GM12878 (cell line): ENCODE results near the gene FPGS. TPM values are rescaled to one million over a fixed set of nuclear protein-coding genes. Genes with fewer than 3 reads are reported as not detected.

Source experiments
- ATAC-seq: fragments of 200-7000 bp; cut with Tn5 transposase; 3 replicates; pipeline ENCODE4 v1.9.1; 2020; ENCODE audit warnings: mild to moderate bottlenecking, moderate library complexity
- BruUV-seq: library from RNA; stranded (reverse); fragments of 400-500 nt; replicated peaks from 2 replicates; lab custom pipeline; 2021; lab: Mats Ljungman, UMichigan
- CTCF ChIA-PET: fragments of 300-600 bp; sonication (Branson Sonifier 250); formaldehyde crosslinking; extraction: SDS; loops from one replicate; lab custom pipeline; 2021; ENCODE audit warnings: inconsistent platforms; lab: Yijun Ruan, JAX
- POLR2A ChIA-PET: fragments of 350-600 bp; formaldehyde crosslinking; extraction: SDS; loops from one replicate; lab custom pipeline; 2021; ENCODE audit warnings: inconsistent platforms; lab: Charles Lee
- RAD21 ChIA-PET: fragments of 300-600 bp; sonication (Branson Sonifier 250); formaldehyde crosslinking; loops from one replicate; lab custom pipeline; 2023; ENCODE audit warnings: antibody characterized with exemption; ENCODE audit not compliant: unreplicated experiment; lab: Charles Lee
- SMC1A ChIA-PET: fragments of 300-600 bp; sonication (Branson Sonifier 250); formaldehyde crosslinking; loops from one replicate; lab custom pipeline; 2023; ENCODE audit not compliant: unreplicated experiment, uncharacterized antibody; lab: Charles Lee
- DNase-seq: peaks from one replicate; pipeline ENCODE4 v3.0.0-alpha.2; 2011; ENCODE audit warnings: low read depth, low spot score
- FAIRE-seq: peaks from 3 replicates; lab custom pipeline; 2011; peaks lifted over from hg19 to GRCh38; lab: Jason Lieb, UNC
- H2AFZ ChIP-seq: 2 replicates; pipeline ENCODE4 v1.6.0; 2011; ENCODE audit warnings: low read depth, low read length, control low read depth; ENCODE audit not compliant: control insufficient read depth
- H3K27ac ChIP-seq: 2 replicates; pipeline ENCODE4 v1.5.1; 2011; ENCODE audit warnings: control low read depth; ENCODE audit not compliant: control insufficient read depth, insufficient read depth
- H3K27me3 ChIP-seq, 2 experiments: replicated peaks in 1 of 2; 2 replicates each; pipeline versions ENCODE4 v1.6.0 to v1.6.1; 2011; ENCODE audit warnings: low read length in 1 of 2; ENCODE audit not compliant: control insufficient read depth in 2 of 2, insufficient read depth in 2 of 2
- H3K36me3 ChIP-seq, 2 experiments: 2 replicates each; pipeline ENCODE4 v1.5.1; 2011; ENCODE audit warnings: low read length in 1 of 2; ENCODE audit not compliant: control insufficient read depth in 2 of 2, insufficient read depth in 2 of 2
- H3K4me1 ChIP-seq: 2 replicates; pipeline ENCODE4 v1.6.1; 2011; ENCODE audit warnings: mild to moderate bottlenecking, low read length, moderate library complexity, mixed read lengths; ENCODE audit not compliant: control insufficient read depth, insufficient read depth
- H3K4me2 ChIP-seq: 2 replicates; pipeline ENCODE4 v1.6.0; 2011; ENCODE audit warnings: control low read depth; ENCODE audit not compliant: control insufficient read depth, insufficient read depth
- H3K4me3 ChIP-seq: fragments of 200-600 bp; sonication (generic); 2 replicates; pipeline ENCODE4 v1.5.1; 2016
- H3K79me2 ChIP-seq: 2 replicates; pipeline ENCODE4 v1.6.0; 2011; ENCODE audit warnings: low read length; ENCODE audit not compliant: control insufficient read depth, insufficient read depth
- H3K9ac ChIP-seq: 2 replicates; pipeline ENCODE4 v1.8.0; 2011; ENCODE audit warnings: low read length, control low read depth, mixed read lengths; ENCODE audit not compliant: control insufficient read depth, insufficient read depth
- H3K9me3 ChIP-seq: replicated peaks from 3 replicates; pipeline ENCODE4 v1.5.1; 2011; ENCODE audit warnings: mild to moderate bottlenecking, low read length; ENCODE audit not compliant: control insufficient read depth, insufficient read depth
- H4K20me1 ChIP-seq: 2 replicates; pipeline ENCODE4 v1.6.0; 2011; ENCODE audit not compliant: control insufficient read depth, insufficient read depth
- ASH2L ChIP-seq: fragments of 300-600, 200-600 bp; sonication (generic); IDR thresholded peaks from 2 replicates; pipeline ENCODE4 v1.6.1; 2017; ENCODE audit warnings: low read depth, mild to moderate bottlenecking, borderline replicate concordance
- CBX5 ChIP-seq: sonication (generic); IDR thresholded peaks from 2 replicates; pipeline ENCODE4 v1.6.1; 2016; ENCODE audit warnings: low read depth, moderate library complexity, mild to moderate bottlenecking, inconsistent platforms
- CREB1 ChIP-seq: IDR thresholded peaks from 2 replicates; pipeline ENCODE4 v1.6.1; 2012; ENCODE audit warnings: low read depth, mild to moderate bottlenecking, inconsistent platforms
- CUX1 ChIP-seq: IDR thresholded peaks from 2 replicates; pipeline ENCODE4 v1.6.1; 2012; ENCODE audit warnings: improper control_type of control experiment, low read depth, low read length; ENCODE audit not compliant: insufficient replicate concordance
- E2F8 ChIP-seq: fragments of 450-650 bp; IDR thresholded peaks from 2 replicates; pipeline ENCODE4 v1.6.1; 2018; ENCODE audit warnings: mild to moderate bottlenecking, low read depth, moderate library complexity; ENCODE audit not compliant: partially characterized antibody
- FOXM1 ChIP-seq: IDR thresholded peaks from 2 replicates; pipeline ENCODE4 v1.6.1; 2012; ENCODE audit warnings: low read depth, mild to moderate bottlenecking, inconsistent platforms, low read length, moderate library complexity
- HSF1 ChIP-seq: fragments of 150-350 bp; IDR thresholded peaks from 2 replicates; pipeline ENCODE4 v1.6.1; 2014; ENCODE audit warnings: mild to moderate bottlenecking, low read depth, low read length
- LARP7 ChIP-seq: fragments of 450-650 bp; IDR thresholded peaks from 2 replicates; pipeline ENCODE4 v1.6.1; 2017; ENCODE audit warnings: mild to moderate bottlenecking
- MEF2A ChIP-seq: IDR thresholded peaks from 2 replicates; pipeline ENCODE4 v1.6.1; 2011; ENCODE audit warnings: low read depth, mild to moderate bottlenecking, low read length, moderate library complexity; ENCODE audit not compliant: insufficient read depth
- MEF2B ChIP-seq: fragments of 450-650 bp; IDR thresholded peaks from 2 replicates; pipeline ENCODE4 v1.6.1; 2018; ENCODE audit warnings: mild to moderate bottlenecking, moderate library complexity; ENCODE audit not compliant: partially characterized antibody, poor library complexity, severe bottlenecking
- MTA3 ChIP-seq: IDR thresholded peaks from 2 replicates; pipeline ENCODE4 v1.6.1; 2012; ENCODE audit warnings: low read length, inconsistent platforms, borderline replicate concordance
- MYB ChIP-seq: fragments of 150-350 bp; IDR thresholded peaks from 2 replicates; pipeline ENCODE4 v1.6.1; 2014; ENCODE audit warnings: mild to moderate bottlenecking, low read depth, low read length, borderline replicate concordance
- ZNF274 ChIP-seq: IDR thresholded peaks from one replicate; pipeline ENCODE4 v1.8.0; 2011; ENCODE audit not compliant: insufficient read length, insufficient read depth
- ZNF622 ChIP-seq: fragments of 450-650 bp; IDR thresholded peaks from 2 replicates; pipeline ENCODE4 v1.6.1; 2017; ENCODE audit warnings: mild to moderate bottlenecking, inconsistent platforms
- ZZZ3 ChIP-seq: IDR thresholded peaks from 2 replicates; pipeline ENCODE4 v1.6.1; 2011; ENCODE audit warnings: low read depth; ENCODE audit not compliant: control insufficient read depth, insufficient read length
- WGBS: methylation state at CpG from one replicate; pipeline ENCODE4 v1.1.6; 2016; ENCODE audit warnings: low lambda C conversion rate; ENCODE audit not compliant: insufficient replicate concordance, insufficient coverage; ENCODE audit errors: missing lambda C conversion rate; 5-methylcytosine and 5-hydroxymethylcytosine counted together
- in situ Hi-C: fragments of 300-500 bp; cut with MboI; formaldehyde crosslinking; loops from 9 replicates; pipeline ENCODE4 v1.14.3; 2018; ENCODE audit warnings: mixed read lengths
- intact Hi-C: fragments of 100-400 bp; cut with micrococcal nuclease; formaldehyde crosslinking; loops from one replicate; pipeline ENCODE4 v1.14.2; 2022; ENCODE audit not compliant: unreplicated experiment
- polyA plus RNA-seq, 11 experiments: library from polyadenylated mRNA; depleted of rRNA in 4 of 11; unstranded in 6 of 11; stranded (reverse) in 5 of 11; fragments of >200 nt; fragmentation: Nextera tagmentation in 4 of 11; fragmentation: Illumina TruSeq in 1 of 11; extraction: Ambion mirVana in 4 of 11; extraction: Trizol in 1 of 11; gene quantifications; 1 replicate in 1 of 11; 2 replicates in 10 of 11; pipeline versions ENCODE4 v1.2.1 to v1.2.3, GENCODE V29; 2011 to 2016; ENCODE audit warnings: inconsistent platforms in 2 of 11, missing spikeins in 2 of 11, low read depth in 1 of 11
- total RNA-seq, 4 experiments: library from RNA; depleted of rRNA in 3 of 4; stranded (reverse); fragments of >200 nt in 3 of 4; fragmentation: Illumina TruSeq in 1 of 4; extraction: Trizol in 1 of 4; gene quantifications; 2 replicates each; pipeline versions ENCODE4 v1.2.1 to v1.2.3, GENCODE V29; 2013 to 2021

The FPGS gene
- total and polyA plus RNA-seq, 10 of the 15 experiments (the other 5 are each of a cell fraction or from before 2014, with no cell fraction given): 1.2 to 127 (median 80.4) TPM

GRCh38 chr9:127847178-127847510, 44.5 kb downstream of the FPGS start:
- H2AFZ ChIP-seq: no peak overlapping the region
- H3K4me2 ChIP-seq: no peak overlapping the region
- H3K9ac ChIP-seq: no peak overlapping the region
- ATAC-seq: no peak
- no peak overlapping the region for H3K27ac ChIP-seq
- H3K9me3 ChIP-seq: peaks cover 3% of the 10 kb centered on the region; the same call in 2 of the 3 replicates
- POLR2A ChIA-PET: no interaction called here
- no peak for TF ChIP-seq CBX5
- TF ChIP-seq CREB1: no peak
- TF ChIP-seq ZNF274: no peak
- TF ChIP-seq ZNF622: no peak
- TF ChIP-seq E2F8: no peak
- TF ChIP-seq ZZZ3: no peak
- no peak for TF ChIP-seq MEF2B
- no peak for TF ChIP-seq HSF1
- TF ChIP-seq CUX1: no peak
- no peak for TF ChIP-seq MYB
- no peak for TF ChIP-seq FOXM1
- no peak for TF ChIP-seq LARP7
- no peak for TF ChIP-seq MTA3
- TF ChIP-seq ASH2L: no peak
- no peak for TF ChIP-seq MEF2A
- TF ChIP-seq, all 136 proteins: peak for 0
- Histone ChIP-seq H3K27me3 (no peaks in the 10 kb centered on the region), H3K4me3 (no peak overlapping the region), H3K36me3 (no peaks in the 10 kb centered on the region), H3K79me2 (no peaks in the 10 kb centered on the region), H3K4me1 (peaks cover 2% of the 10 kb centered on the region), H4K20me1 (no peaks in the 10 kb centered on the region)
- in situ Hi-C loops: no loop called here
- CTCF ChIA-PET: interaction anchor here (1.1 kb wide), 1 partner anchor 22 kb away, joined by 3 read pairs; no protein-coding TSS in a partner anchor
- no peak for FAIRE-seq
- DNase-seq: no peak
- SMC1A ChIA-PET: no interaction called here
- RAD21 ChIA-PET: no interaction called here
- 50% methylated on average over 6 of the region's 6 CpGs for WGBS
- BruUV-seq: no TSS peak
- intact Hi-C loops: no loop called here
